HG02981 (cell line): Measurements from ENCODE around the gene DIAPH3.

Source experiments
- ATAC-seq: cut with Tn5 transposase; IDR thresholded peaks from one replicate; pipeline ENCODE4 v1.9.1; 2021; ENCODE audit warnings: mild to moderate bottlenecking, moderate library complexity; ENCODE audit not compliant: unreplicated experiment

The DIAPH3 gene

GRCh38 chr13:59801107-59801880 is 362.4 kb downstream of the DIAPH3 start:
- no peak for ATAC-seq

DNA sequence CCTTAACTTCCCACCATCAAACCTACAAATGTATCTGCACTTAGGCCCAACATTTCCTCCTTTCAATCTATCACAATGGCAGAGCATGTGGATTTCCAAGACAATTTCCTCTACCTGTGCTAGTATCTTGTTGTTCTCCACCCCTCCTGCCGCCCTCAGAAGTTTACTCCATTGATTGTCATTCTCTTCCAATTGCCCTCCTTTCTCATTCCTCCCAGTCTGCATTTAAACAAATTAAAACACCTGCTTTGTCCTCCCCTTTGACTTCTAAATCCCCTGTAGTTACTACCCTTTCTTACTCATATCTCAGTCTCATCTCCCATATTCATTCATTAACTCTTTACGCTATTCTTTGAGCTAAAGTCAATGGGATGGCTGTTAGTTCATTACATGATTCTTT is 370.6 kb downstream of the DIAPH3 start:
- ATAC-seq = no peak

DNA sequence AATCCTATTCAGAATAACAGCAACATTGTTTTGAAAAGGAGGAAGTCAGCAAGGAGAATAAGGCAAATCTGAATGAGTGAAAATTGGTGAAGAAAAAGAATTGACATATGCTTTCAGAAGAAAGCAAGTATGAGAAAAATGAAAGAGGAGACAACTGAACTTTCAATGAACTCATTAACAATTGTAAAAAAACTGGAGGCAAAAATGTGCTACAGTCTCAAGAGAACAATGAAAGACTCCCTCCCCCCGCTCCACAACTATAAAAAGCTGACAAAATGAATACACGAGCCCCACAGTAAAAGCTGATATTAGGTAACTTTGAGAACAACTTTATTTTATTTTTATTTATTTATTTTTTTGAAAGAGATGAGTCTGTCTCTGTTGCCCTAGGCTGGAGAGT is 373.1 kb downstream of the DIAPH3 start:
- ATAC-seq = no peak

GRCh38 chr13:59789558-59789957 is 374.2 kb downstream of the DIAPH3 start:
- ATAC-seq = no peak

DNA sequence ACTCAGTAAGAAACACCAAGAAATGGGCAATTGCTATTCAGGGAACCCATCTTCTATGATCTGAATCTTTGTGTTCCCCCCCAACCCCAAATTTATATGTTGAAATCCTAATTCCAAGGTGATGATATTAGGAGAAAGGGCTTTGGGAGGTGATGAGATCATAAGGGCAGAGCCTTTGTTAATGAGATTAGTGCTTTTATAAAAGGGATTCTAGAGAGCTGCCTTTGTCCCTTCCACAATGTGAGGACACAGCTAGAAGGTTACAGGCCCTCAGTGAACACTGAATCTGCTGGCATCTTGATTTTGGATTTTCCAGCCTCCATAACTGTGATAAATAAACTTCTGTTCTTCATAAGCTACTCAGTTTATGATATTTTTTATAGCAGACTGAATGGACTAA is 376.0 kb downstream of the DIAPH3 start:
- ATAC-seq = no peak

DNA sequence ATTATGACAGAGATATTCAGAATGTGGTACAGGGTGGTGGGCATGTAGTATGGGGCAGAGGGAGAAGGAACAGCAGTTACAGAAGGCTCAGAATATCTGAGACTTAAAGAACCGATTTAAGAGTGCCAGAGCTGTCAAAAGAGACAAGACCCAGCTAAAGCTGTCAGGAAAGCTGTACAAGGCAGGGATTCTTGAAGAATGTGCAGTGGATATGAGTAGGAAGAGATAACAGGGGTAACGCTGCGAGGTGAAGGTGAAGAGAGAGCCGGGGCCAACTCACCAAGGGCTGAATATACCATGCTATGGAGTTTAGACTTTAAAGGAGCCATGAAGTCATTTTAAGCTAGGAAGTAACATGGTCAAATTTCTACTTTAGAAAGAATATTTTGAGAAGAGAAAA is 381.0 kb downstream of the DIAPH3 start:
- ATAC-seq = no peak

DNA sequence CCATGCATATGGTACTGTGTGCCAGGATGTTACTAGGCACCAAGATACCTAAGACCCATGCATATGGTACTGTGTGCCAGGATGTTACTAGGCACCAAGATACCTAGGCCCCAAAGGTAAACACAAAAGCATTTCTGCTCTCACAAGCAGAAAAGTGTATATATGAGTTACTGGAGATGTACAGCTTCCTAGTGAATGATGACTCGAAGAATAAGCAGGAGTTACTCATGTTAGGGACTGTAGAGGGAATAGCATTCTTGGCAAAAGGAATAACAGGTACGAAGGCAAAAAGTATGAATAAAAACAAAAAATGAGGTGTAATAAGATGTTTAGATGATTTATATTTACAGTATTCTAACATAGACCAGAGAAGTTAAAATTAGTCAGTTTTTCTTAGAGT is 383.7 kb downstream of the DIAPH3 start:
- no peak for ATAC-seq

GRCh38 chr13:59776924-59777690 is 386.6 kb downstream of the DIAPH3 start:
- no peak for ATAC-seq

DNA sequence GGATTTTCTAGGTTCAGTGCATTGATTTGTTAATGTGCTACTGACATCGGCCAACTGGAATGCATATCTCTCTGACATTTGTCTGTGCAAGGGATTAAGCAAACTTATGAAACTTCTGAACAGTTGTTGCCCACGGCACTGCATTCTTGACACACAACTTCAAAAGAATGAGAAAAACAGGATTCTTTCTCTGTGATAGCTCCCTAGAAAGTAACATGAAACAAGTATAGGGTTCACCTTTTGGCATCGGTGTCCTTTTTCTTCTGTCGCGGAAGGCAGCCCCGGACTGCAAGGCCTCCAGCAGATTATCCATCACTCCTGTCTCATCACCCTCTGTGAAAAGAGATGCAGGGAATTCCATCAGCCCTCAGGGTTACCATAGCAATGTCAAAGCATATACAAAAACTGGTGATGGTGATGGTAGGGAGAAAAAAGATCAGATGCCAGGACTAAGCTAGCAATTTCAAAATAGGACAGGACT is 389.2 kb downstream of the DIAPH3 start:
- no peak for ATAC-seq

GRCh38 chr13:59771272-59771671 is 392.5 kb downstream of the DIAPH3 start:
- ATAC-seq = no peak

- ATAC-seq = no peak
These were observed 393.3 kb downstream of the DIAPH3 start for GRCh38 chr13:59770451-59770850.

DNA sequence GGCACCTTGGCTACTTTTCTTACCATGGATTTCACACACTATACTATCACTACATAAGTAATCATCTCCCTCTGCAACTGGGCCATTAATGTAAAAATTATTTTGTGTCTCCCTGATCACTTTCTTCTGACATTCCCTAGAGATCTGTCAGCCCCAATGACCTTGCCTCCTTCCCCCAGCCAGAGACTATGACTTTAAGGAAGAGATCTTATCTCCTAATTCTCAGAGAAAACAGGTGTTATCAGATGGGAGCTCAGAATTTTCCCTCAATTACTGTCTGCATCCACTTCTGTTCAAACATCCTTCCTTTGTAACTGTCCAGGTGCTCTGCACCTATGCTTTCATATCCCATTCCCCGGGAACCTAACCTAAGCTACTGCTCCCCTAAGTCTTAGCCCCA is 397.5 kb downstream of the DIAPH3 start:
- ATAC-seq = no peak

DNA sequence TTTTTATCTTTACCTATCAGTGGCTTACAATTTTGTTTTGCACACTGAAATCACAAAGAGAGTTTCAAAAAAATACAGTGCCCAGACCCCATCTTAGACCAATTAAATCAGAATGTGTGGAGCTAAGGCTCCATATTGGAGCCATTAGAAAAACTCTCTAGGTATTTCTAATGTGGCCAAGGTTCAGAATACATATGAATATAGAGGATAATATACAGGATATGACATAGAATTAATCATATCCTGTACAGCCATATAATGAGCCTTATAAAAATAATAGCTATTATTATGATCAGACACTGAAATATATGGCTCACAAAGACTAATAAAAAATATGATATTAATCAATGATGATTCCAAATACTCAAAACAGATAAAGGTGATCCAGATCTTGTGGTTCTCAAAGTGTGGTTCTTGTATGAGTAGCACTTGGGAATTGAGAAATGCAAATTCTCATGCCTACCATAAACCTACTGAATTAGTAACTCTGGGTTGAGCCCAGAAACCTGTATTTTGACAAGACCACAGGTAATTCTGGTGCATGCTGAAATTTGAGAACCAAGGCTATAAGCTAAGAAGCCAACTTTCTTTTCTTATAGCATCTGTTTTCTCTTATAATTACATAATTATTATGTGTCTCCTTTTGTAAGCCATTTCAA is 408.0 kb downstream of the DIAPH3 start:
- peak; percentile 60 for ATAC-seq

DNA sequence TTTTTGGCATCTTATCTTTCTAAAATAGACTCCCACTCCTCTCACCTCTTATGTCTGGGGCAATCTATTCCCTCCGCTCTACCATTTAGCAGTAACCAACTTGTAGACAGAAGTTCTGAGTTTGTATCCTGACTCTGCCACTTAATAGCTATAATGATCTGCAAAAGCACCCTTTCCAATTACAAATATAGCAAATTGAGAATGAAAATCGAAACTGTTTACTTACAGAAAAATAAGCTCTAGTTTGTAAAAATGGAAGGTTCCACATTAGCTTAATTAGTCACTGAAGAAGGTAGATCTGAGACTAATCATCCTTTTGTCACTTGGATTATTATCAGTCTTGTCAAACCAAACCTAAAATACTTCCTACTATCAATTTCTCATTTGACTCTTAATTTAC is 409.3 kb downstream of the DIAPH3 start:
- no peak for ATAC-seq

- no peak for ATAC-seq
These were observed 412.9 kb downstream of the DIAPH3 start for GRCh38 chr13:59750860-59751259.

GRCh38 chr13:59748046-59748445 is 415.7 kb downstream of the DIAPH3 start:
- no peak for ATAC-seq

DNA sequence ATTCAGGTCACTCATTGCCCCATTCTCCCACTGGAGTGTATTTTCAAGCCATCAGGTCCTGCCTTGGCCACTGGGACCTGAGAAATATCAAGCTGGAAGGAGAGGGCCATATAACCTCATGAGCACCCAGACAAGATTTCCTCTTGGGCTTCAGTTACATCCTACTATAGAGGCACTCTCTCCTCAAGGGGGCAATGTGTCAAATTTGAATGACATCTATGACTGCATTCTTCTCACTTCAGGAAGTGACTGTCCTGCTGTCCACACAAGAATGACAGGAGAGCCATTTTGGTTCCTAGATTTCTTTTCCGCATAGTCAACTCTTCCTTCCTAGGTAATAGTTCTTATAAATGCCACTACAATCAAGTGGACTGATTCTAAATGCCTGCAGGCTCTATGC is 416.2 kb downstream of the DIAPH3 start:
- ATAC-seq = no peak

DNA sequence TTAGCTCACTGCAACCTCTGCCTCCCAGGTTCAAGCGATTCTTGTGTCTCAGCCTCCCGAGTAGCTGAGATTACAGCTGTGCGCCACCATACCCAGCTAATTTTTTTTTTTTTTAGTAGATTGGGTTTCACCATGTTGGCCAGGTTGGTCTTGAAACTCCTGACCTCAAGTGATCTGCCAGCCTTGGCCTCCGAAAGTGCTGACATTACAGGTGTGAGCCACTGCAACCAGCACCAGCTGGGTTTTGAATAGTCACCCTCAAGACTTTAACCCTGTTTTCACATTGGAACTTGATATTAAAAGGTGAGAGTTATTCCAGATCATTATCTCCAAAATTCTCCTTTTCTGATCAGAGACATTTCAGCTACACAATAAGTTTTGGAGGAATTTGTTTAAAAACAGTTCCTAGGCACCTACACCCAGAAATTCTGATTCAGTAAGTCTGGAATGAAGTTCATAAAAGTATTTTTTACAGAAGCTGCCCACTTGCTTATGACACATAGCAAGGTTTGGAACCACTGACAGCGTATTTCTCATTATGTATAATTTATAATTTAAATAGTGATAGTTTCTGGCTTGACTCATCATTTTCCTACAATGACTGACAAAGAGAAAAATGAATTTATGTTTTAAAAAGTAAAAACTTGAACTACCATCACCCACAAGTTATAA is 417.3 kb downstream of the DIAPH3 start:
- ATAC-seq = no peak

- ATAC-seq = peak; percentile 52
These were observed 418.3 kb downstream of the DIAPH3 start for GRCh38 chr13:59745392-59745788.

- peak; percentile 35 for ATAC-seq
These were observed 418.9 kb downstream of the DIAPH3 start for GRCh38 chr13:59744747-59745391.

- ATAC-seq = no peak
These were observed 420.5 kb downstream of the DIAPH3 start for GRCh38 chr13:59743195-59743594.
